GM19324 (cell line): ENCODE data around the gene SCFD2.
"Not testable (repeated sequence)": the region's sequence is repeated elsewhere in the genome, so short reads cannot be mapped to it uniquely, and the experiment has no call there.

Experiments used
- ATAC-seq: cut with Tn5 transposase; IDR thresholded peaks from one replicate; pipeline ENCODE4 v1.9.1; 2021; ENCODE audit warnings: mild to moderate bottlenecking, moderate library complexity; ENCODE audit not compliant: unreplicated experiment, low FRiP score

The SCFD2 gene

GRCh38 chr4:53156896-53157295 lies 209.0 kb downstream of the SCFD2 start:
- ATAC-seq: no peak

DNA sequence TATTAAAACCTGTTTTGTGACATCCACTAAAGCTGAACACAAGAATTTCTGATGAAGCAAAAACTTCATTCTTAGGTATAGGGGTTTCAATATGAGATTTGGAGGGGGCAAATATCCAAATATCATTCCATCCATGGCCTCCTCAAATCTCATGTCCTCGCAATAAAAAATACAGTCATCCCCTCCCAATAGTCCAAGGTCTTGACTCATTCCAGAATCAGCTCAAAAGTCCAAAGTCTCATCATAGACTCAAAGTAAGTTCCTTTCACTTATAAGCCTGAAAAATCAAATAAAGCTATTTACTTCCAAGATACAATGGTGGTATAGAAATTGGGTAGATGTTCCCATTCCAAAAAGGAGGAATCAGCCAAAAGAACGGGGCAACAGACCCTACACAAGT lies 213.4 kb downstream of the SCFD2 start:
- no peak for ATAC-seq

GRCh38 chr4:53151489-53151788 lies 214.4 kb downstream of the SCFD2 start:
- ATAC-seq: no peak

DNA sequence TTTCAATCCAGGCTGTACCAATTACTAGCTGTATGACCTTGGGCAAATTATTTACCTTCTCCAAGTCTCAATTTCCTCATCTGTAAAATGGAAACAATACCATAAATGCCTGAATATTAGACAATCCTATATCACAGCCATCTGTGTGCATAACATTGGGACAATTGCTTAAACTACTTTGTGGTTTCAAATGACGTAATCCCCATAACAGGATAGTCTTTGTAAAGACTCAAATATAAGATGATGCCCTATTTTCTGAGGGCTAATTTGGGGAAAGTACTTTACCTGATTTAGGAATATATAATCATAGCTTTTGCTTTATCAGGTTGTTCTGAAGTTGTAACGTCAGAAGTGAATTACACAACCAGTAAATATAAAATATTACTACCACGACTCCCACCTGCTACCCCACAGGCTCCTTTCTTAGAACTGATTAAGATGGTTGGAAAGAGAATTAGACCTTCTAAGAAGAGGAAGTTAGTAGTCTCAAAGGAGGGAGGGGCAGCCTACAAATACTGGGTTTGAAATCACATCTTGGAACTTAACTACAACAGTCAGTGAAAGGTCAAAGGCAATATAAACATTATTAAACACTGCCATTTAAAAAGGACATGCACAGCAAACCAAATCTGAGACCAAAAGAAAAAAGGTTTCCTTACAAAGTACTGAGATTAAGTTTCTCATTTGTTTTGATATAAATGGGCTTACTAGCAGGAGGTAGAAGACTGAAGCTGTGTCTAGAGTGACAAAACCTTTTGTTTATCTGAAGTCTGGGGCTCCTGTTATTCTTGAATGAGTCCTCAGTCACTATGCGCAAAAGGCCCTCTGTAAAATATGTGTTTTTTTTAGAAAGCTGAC lies 215.0 kb downstream of the SCFD2 start:
- ATAC-seq: no peak

DNA sequence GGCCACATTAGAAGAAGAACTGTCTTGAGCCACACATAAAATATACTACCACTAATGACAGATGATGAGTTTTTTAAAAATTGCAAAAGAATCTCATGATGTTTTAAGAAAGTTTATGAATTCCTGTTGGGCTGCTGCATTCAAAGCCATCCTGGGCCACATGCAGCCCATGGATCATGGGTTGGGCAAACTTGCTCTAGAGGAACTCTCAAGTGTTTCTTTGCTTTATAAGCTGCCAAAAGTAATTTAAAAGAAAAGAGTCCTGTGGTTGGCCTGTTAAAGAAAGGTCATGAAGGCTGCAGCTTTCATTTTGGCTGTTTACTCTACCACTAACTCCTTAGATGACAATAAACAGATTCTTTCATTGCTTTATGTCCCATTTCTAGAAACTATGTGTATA lies 218.2 kb downstream of the SCFD2 start:
- no peak for ATAC-seq

DNA sequence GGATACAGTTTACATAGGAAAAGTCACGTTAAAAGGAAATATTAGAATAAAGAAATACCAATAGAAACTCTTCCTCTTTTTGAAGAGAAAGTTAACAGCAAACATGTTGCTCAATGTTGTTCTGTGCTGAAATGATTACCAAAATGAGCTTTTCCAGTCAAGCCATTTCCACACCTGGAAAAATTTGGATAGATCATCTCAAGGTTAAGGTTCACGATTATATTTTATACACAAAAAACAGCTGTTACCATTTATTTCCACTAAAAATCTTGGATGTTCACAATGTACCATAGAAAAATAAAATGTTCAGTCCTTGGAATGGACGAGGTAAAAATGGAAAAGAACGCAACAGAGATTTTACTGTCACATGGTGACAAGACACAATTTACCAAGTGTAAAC lies 218.7 kb downstream of the SCFD2 start:
- ATAC-seq: no peak

DNA sequence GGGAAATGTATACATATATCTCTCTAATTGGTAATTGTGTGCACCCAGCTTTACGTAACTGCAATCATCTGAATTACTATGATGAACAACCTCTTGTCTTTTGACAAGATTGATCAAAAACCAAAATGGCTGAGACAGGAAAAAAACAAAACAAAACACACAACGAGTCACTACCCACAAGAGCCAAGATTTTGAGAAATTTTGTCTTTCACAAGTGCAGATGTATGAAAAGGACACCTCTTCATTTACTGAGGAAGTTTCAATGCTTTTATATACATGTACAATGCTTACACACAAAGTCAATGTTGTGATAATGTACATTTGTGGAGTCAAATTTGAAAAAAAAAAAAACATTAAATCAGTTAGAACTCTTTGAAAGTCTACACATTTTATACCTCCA lies 224.6 kb downstream of the SCFD2 start:
- ATAC-seq: no peak

DNA sequence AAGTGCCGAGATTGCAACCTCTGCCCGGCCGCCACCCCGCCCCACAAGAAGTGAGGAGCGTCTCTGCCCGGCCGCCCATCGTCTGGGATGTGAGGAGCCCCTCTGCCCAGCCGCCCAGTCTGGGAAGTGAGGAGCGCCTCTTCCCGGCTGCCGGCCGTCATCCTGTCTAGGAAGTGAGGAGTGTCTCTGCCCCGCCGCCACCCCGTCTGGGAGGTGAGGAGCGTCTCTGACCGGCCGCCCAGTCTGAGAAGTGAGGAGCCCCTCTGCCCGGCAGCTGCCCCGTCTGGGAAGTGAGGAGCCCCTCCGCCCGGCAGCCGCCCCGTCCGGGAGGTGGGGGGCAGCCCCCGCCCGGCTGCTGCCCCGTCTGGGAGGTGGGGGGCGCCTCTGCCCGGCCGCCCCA lies 226.6 kb downstream of the SCFD2 start:
- not testable (repeated sequence) for ATAC-seq

- no peak for ATAC-seq
Observed at GRCh38 chr4:53137468-53137867, 228.4 kb downstream of the SCFD2 start.

DNA sequence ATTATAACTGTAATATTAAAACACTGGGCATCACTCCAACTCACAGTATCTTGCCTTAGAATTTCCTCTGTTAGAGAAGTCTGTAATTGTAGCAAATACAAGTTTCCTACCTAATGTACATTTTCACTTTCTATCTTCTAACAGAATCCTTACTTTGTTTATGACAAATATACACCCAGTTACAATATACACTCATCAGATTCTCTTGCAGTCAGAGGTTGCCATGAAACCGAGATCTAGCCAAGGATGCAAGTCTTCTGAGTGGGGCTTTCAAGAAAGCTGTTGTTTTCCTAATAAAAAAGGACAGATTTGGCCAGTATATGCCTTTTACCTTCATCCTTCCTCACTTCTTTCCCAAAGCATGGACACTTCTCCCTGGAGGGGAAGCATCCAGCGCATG lies 228.9 kb downstream of the SCFD2 start:
- ATAC-seq: no peak

- ATAC-seq: no peak
Observed at GRCh38 chr4:53132132-53132891, 233.5 kb downstream of the SCFD2 start.

- no peak for ATAC-seq
Observed at GRCh38 chr4:53131562-53131925, 234.3 kb downstream of the SCFD2 start.

- ATAC-seq: no peak
Observed at GRCh38 chr4:53130896-53131561, 234.8 kb downstream of the SCFD2 start.

GRCh38 chr4:53128706-53129357 lies 237.0 kb downstream of the SCFD2 start:
- ATAC-seq: no peak

DNA sequence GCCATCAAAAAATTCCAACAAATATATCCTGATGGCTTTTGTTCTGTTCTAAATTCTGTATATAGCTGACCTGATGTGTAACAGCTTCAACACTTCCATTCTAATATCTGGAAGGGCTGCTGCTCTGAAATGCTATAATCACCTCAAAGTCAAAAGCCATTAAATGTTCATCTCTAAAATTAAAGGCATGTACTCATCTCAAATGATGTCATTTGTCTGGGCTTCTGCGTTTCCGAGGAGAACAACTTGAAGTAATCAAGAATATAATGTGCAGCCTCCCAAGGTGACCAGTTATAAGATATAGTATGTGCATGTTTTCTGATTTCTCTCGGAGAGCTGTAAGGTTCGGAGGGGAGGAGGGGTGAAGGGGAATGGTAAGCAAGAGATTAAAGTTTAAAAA lies 237.6 kb downstream of the SCFD2 start:
- no peak for ATAC-seq

- ATAC-seq: no peak
Observed at GRCh38 chr4:53127365-53127764, 238.5 kb downstream of the SCFD2 start.

GRCh38 chr4:53126099-53126498 lies 239.8 kb downstream of the SCFD2 start:
- no peak for ATAC-seq

DNA sequence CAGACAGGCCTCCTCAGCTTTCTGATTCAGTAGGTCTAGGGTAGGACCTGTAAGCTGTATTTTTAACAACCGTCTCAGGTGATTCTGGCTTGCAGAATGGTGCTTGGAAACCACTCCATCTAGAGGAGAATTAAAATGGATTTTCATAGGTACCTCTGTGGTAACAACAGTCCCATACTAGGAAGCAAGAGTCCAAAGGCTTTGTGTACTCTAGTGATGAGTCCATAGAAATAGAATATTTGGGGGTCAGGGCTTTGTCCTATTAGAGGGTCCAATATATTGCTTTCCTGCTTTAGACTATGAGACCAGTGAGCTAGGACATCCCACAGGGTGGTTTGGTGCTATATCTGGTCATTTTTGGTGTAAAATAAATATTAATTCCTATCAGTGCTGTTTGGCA lies 242.0 kb downstream of the SCFD2 start:
- no peak for ATAC-seq

DNA sequence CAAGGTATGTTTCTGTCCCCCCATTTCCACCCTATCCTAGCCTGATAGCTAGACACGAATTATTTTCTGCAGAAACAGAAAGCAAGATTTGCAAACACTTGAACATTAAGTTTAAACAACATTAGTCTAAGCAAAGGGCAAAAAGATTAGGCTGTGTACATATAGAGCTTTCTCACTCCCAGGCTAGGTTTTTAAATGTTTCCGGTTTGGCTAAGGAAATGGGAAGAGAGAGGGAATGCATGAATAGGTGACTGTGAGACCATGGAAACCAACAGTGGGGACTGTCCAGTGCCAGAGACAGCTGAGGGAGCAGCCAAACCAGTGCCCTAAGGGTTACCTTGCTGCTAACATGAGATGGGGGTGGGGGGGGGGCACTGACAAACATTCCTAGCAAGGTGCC lies 242.7 kb downstream of the SCFD2 start:
- no peak for ATAC-seq

GRCh38 chr4:53122280-53123116 lies 243.4 kb downstream of the SCFD2 start:
- ATAC-seq: no peak
